HG02970 (cell line): ENCODE results near the gene SEPTIN3.

Source experiments
- ATAC-seq: cut with Tn5 transposase; IDR thresholded peaks from one replicate; pipeline ENCODE4 v1.9.1; 2021; ENCODE audit warnings: mild to moderate bottlenecking, moderate library complexity, moderate number of reproducible peaks; ENCODE audit not compliant: unreplicated experiment, low FRiP score

The SEPTIN3 gene

DNA sequence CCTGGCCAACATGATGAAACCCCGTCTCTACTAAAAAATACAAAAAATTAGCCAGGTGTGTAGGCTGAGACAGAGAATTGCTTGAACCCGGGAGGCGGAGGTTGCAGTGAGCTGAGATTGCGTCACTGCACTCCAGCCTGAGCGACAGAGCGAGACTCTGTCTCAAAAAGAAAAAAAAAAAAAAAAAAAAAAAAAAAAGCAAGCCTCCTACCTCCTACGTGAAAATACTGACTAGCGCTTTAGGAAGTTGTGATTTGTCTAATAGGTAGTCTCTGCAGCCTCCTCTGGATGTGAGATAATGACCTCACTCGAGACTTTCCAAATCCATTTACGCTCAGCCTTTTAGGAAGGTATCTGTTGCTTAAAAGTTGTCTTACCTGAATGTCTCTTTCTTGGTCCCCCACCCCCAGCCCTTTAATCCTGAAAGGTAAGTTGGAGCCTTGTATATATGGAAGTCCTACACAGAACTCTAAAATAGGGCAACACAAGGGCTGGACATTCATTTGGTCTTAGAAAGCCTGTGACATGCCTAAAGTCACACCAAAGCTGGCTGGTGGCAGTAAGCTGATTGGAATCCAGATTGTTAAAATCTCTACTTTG lies 5.5 kb downstream of the SEPTIN3 start:
- ATAC-seq: no peak

DNA sequence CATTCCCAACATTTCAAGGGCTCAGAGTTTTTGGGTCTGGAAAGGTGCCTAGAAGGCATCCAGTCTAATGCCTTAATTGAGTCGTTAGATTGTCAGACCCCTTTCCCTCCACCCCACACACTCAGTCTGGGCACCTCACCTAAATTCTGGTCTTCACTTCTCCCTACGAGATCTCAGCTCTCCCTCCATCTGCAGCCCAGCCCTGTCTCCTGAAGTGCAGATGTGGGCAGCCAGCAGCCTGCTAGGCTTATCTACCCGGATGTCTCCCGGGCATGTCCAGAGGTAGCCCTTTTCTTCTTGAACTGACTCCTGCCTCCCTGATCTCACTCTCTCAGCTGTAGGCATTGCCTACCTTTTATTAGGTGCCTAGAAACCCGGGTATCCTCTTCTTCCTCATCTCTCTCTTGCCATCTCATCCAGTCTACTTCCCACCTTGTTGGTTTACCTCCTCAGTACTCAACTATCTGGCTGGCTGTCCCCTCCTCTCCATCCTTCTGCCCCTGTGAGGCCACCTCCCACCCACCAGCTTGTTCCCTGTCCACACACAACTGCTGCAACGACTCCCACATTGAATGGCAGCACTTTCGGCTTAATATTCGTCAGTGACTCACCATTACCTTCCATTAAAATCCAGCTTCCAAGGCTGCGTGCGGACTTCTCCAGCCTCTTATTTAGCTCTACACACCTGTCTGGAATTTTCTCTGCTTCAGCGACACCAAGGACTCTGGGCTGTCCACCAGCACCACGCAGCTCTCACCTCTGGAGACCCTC lies 6.2 kb downstream of the SEPTIN3 start:
- no peak for ATAC-seq

DNA sequence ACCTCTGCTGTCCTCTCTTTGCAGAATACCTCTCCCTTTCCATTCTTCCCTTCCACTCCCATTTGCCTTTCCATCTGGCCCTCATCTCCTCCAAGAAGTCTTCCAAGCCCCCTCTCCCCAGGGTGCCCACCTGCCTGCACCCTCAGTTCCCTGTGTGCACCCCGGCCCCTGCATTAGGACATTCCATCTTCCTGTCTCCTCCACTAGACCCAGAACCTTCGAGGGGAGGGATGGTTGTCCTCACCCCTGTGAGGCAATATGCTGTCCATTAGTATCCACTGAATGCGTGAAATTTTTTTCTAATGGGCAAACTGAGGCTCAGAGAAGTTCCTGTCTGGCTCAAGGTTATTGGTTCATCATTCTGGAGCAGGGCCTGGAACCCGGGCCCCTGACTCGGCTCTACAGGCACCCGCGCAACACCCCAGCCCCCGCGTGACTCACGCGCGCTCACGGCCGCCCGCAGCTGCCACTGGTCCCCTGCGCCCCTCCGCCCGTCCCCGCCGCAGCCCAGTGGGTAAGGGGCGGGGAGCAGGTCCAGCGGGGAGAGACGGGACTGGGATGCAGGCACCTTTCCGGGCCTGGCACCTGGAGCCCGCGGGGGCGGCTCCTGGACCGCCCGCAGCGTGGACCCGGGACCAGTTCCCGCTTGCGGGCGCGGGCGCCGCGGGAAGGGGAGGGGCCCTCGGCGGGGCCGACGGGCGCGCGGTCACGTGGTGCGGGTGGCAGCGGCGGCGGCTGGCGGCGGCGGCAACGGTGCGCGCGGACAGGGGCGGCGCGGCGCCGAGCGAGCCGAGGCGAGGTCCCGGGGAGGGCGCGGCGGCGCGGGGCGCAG lies 7.0 kb downstream of the SEPTIN3 start:
- no peak for ATAC-seq

DNA sequence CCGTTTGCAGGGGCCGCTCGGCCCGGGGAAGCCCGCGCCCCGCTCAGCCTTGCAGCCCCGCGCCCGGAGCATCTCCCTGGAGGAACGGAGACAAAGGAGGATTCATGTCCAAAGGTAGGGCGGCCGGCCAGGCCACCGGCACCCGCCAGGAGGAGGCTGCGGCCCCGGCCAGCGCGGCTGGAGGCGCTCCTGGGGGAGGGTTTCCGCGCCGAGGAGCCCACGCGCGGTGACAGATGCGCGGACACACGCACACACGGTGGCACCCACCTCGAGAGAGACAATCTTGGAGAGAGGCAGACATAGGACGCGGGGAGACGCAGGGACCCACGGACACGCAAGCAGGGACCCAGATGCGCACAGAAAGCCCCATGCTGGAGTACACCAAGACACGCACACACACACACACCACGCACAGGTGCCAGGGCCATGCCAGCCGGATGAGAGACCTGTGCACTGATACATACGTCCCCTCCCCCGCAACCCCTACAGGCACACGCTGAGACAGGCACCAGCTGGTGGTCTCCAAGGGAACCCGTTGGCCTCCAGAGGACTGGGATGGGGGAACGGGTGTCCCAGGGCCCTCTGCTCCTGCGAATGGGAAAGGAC lies 7.8 kb downstream of the SEPTIN3 start:
- no peak for ATAC-seq

DNA sequence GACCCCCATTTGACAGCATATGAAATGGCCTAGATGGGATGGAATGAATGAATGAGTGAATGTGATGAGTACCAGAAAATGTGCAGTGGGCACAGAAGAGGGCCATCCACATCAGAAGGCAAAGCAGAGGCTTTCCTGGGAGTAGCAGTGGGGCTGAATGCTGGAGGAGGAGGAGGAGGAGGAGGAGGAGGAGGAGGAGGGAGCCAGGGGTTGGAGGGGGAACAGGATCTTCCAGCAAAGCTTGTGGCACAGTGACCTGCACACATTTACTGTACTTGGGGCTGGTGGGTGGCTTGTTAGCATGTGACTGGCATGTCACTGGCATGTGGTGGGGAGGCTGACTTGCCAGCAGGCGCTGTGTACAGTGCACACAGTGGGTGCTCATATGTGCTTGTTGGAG lies 9.5 kb downstream of the SEPTIN3 start:
- no peak for ATAC-seq

DNA sequence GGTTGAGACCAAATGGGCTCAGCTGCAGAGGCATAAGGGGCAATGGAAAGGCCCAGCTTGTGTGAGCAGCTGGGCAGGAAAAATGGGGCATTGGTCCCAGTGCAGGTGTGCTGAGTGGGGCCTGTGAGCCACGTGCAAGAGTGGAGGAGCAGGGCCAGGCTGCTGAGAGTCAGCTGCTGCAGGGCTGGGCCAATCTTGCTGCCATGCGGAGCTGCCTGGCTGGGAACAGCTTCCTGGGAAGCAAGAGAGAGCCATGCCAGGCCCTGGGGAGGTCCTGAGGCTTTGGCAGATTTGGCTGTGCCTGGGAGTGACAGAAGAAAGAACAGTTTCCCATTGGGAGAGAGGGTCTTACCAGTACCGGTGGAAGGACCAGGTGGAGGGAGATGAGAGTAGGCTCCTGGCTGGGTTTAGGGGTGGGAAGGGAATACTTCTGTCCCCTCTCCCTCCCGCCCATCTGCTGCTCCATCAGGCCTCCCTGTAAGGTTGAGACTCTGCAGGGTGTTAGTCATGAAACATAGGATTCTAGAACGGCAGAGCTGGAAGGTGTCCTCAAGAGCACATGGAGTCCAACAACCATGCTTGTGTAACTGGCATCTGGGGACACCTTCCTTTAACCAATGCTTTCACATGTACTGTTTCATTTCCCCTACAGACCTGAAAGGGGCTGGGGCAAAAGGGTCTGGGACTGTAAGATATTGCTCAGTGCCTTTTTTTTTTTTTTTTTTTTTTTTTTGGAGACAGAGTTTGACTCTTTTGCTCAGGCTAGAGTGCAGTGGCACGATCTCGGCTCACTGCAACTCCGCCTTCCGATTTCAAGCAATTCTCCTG lies 10.4 kb downstream of the SEPTIN3 start:
- no peak for ATAC-seq

DNA sequence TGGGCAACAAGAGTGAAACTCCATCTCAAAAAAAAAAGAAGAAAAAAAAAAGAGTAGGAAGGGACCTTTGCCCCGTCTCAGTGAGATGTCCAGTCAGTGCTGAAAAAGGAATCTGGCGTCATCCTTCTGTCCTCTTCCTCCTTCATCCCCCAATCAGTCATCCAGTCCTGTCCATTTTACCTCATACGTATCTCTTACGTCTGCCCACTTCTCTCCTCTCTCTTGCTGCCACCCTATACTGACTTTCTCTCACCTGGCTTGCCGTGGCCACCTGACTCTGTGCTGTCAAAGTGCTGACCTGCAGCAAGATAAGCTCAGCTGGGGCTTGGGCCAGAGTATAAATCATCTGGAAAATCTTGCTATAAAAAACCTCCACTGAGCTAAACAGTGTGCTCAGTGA lies 13.6 kb downstream of the SEPTIN3 start:
- ATAC-seq: no peak

DNA sequence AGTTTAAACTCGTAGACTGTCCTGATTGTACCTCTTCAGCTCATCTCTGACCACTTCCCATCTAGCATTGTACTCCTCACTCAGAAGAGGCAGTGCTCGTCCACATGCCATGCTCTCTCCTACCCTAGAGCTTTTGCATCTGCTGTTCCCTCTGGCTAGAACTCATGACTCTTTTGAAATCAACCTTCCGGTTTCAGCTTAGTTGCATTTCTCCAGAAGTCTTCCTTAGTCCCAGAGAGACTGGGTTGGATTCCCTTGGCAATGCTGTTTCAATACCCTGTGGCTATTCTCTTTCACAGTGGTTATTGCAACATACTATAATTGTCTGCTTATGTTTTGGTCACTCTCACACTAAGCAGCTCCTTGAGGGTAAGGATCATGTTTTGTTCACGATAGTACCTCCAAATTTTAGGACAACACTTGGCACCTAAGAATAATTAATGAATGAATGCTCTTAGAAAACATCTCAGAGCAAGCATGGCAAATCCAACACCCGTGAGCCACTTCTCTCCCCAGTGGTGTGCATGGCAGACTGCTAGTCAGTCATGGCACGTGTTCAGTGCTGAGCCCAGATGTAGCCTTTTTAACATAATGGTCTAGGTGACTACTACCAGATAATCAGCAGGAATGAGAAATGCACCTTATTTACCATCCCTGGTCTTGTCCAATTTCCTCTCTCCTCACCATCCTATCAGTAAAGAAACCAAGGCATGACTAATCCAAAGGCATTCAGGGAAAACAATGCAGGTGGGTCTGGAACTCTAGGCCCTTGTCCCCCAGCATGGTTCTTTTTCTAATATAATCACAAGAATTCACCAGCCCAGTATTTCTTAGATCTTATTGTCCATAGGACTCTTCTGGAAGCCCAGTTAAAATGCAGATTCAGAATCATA lies 14.5 kb downstream of the SEPTIN3 start:
- no peak for ATAC-seq

DNA sequence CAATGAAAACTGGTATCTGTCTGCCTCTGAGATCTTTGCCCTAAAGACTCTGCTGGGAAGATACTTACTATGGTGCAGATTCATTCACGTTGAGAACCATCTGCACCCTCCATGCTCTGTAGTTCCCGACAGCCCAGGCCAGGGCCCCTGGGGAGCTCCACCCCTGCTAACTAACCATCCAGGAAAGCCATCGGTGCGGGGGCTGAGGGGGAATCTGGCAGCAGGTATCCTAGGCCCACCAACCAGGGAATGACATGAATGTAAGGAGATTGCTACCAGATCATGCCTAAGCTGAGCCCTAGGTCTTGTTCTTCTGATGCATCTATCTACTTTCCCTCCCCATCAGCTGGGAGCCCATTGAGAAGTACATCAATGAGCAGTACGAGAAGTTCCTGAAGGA lies 18.0 kb downstream of the SEPTIN3 start:
- ATAC-seq: no peak

DNA sequence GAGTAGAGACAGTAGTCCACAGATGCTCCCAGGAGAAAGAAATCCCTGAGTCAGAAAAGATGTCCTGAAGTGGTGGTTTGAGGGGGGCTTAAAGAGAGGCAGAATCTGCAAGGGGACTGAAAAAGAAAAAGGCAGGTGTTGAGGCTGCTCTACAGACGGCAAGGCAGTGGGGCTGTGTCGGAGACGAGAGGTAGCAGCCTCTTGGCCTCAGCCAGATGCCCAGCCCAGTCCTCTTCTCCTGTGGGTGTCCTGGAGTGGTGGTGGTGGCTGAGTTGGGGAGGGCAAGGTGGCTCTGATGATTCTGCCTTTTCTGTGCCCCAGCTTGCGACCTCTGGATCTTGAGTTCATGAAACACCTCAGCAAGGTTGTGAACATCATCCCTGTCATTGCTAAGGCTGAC lies 20.0 kb downstream of the SEPTIN3 start:
- no peak for ATAC-seq

DNA sequence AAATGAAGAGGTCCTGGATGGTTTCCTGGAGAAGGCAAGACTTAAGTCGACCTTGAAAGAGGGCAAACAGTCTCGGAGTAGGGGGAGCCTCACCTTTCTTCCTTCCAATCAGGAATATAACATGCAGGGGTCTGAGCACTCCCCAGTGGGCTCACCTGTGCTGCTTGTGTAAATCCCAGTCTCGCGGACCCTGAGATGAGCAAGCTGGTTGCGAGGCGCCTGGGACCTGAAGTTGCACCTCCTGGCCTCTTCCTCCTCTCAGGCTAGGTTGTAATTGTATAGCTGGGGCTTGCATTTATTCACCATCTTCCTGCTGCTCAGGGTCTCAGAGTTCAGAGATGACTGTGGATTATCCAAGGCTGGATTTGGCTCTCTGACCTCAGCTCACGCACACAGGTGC lies 21.9 kb downstream of the SEPTIN3 start:
- ATAC-seq: no peak

DNA sequence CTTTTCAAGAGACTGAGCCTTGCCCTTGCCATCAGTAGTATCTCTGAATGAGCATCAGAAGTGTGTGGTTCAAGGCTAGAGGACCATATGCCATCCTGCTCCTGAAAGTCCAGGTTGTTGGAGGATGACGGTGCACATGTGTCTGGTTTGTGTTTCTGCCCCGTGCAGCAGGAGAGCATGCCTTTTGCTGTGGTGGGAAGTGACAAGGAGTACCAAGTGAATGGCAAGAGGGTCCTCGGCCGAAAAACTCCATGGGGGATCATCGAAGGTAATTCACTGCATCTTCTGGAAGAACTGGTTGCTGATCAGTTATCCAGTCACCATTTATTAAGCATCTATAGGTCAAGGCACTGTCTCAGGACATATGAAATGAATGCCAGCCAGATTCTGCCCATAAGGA lies 23.3 kb downstream of the SEPTIN3 start:
- no peak for ATAC-seq

DNA sequence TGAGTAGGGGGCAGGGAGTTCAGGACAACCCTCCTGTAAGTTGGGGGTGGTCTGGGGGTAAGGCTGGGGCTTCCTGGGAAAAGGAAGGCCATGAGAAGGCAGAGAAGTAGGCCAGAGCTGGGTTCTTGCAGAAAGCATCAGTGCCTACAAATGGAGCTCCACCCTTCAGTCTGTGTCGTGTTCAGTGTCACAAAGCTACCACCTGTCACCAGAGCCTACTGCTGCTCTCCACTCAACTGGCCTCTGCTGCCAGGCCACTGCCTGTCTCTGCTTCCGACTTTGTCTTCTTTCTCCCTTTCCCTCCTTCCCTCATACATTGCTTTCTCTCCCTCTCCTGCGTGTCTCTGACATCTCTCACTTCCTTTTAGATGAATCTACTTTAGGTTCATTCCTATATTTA lies 26.0 kb downstream of the SEPTIN3 start:
- no peak for ATAC-seq

DNA sequence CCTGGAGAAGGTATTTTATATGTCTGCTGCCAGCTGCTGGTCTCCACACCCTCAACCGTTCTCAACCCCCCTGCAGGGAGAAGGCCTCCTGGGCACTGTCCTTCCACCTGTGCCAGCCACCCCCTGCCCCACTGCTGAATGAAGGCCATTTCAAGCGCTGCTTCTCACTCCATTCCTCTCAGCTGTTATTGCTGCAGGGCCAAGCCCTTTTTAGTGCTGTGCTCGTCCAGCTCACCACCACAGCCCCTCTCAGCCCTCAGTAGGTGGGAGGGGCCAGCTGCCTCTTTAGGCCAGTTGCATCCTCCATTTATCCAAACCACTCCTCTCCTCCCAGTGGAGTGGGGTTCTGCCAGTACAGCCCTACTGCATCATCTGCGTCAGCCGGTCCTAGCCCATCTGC lies 27.6 kb downstream of the SEPTIN3 start:
- ATAC-seq: no peak

DNA sequence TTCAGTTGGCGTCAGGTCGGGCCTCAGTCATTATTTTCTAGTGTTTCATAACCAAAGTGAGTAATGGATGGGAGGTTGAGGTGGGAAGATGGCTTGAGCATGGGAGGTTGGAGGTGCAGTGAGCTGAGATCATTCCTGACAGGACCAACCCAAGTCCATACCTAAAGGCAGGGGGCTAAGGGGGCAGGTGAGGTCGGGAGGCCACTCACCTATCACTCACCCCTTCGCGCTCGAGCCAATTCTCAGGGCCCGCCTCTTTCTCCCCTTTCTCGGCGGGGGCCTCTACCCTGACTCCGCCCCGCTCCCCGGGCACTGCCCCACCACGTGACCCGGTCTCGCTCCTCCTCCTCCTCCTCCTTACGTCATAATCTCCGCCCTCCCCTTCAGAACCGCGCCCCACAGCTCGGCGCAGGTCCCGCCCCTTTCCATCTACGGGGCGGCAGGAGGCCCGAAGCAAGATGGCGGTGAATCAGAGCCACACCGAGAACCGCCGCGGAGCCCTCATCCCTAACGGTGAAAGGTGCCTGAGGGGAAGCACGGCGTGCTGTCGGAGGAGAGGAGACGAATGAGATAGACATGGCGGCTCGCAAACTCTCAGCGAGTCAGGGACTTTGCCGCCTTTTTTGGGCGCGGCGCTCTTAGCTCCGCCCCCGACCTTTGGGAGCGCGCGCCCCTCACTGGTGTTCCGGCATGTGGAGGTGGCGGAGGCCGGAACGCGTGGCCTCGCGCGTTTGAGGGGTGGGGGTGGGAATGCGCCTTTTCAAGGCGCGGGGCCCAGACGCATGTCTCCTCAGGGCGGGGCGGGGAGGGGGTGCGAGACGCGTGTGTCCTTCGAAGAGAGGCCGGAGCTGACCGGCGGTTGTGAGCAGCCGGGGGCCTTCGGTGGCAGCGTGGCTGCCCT lies 29.4 kb downstream of the SEPTIN3 start, which contains the start of gene WBP2NL:
Gene WBP2NL (plus strand): TSS at position 428 of the 901 bp plus-strand sequence. CDS start 31 bp downstream, at position 459.
- peak; percentile 94 for ATAC-seq

DNA sequence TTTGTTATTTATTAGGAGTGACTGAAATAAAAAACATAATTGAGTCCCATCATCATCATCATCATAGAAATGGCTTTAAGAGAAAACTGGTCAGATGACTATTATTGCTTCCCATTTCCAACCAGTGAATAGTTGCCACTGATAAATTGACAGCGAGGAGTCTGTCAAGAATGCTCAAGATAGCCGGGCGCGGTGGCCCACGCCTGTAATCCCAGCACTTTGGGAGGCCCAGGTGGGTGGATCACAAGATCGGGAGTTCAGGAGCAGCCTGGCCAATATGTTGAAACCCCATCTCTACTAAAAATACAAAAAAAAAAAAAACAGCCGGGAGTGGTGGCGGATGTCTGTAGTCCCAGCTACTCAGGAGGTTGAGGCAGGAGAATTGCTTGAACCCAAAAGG lies 31.2 kb downstream of the SEPTIN3 start:
- no peak for ATAC-seq

DNA sequence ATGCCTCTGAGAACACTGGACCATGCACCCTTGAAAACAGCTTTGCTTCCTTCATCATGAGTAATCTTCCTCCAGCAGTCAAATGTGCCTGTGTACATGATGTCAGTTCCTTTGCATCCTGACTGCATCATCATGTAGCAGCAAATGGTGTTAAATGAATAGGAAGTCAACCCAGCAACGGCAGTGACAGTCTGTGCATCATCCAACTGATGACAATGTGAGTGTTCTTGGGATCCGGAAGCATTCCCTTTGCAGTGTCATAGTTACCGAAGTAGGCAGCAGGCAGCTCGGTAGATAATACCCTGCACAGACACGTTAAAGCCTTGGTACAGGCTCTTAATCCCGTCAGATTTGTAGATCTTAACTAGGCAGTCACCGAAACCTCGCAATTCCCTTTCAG lies 31.9 kb downstream of the SEPTIN3 start:
- ATAC-seq: no peak

DNA sequence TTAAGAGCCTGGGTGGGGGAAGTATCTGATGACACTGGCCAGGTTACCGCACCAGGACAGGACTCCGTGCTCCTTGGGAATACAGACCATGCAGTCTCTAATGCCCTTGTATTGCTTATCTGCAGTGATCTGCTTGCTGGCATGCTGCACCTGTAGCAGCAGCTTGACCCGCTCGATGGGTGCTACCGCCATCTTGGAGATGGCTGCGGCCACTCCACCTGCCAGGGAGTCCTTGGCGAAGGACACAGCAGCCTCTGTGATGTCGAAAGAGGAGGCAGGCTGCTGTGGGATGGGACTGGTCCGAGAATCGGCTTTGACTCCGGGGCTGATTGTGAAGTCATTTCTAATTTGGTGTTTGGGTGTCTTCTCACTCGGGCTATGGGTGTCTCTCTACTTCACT lies 32.5 kb downstream of the SEPTIN3 start:
- ATAC-seq: no peak
